Measurements from ENCODE around the gene PHYHD1. TPM values are rescaled to one million over a fixed set of nuclear protein-coding genes. Genes with fewer than 3 reads are reported as not detected.

PHYHD1 gene
- total and polyA plus RNA-seq, 8 donors = 20.7 to 71.3 (median 45.9) TPM

DNA sequence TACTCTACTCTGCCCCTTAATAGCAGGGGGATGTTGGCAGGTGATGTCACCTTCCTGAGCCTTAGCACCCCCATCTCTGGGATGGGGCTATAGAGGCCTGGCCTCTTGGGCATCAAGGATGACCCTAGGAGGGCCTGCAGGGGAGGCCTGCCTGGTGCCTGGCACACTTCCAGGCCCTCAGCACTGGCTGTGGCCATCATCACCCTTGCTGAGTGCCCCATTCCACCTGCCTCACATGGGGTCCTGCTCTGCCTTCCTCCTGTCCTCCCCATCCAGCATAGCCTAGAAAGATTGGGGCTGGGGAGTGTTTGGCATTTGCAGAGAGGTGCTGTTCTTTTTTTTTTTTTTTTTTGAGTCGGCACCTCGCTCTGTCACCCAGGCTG, 17.7 kb upstream of the PHYHD1 start:
- DNase-seq (no peak), FAIRE-seq (no peak), ATAC-seq (no peak)
- H3K36me3 ChIP-seq = peaks cover 0 to 15% (median 11%) of the 10 kb centered on the region in 3 donors
- no peak overlapping the region for H3K27ac ChIP-seq
- no peaks in the 10 kb centered on the region for H3K27me3 ChIP-seq
- H3K9me3 ChIP-seq = no peaks in the 10 kb centered on the region
- H3K4me1 ChIP-seq = peaks cover 0 to 5% (median 0%) of the 10 kb centered on the region in 3 donors
- intact Hi-C loops (cut with DNase I) = no loop called here
- WGBS, 2 donors = 95 to 100% methylated on average over 2 of the region's 2 CpGs
- TF ChIP-seq, protein P1, sequence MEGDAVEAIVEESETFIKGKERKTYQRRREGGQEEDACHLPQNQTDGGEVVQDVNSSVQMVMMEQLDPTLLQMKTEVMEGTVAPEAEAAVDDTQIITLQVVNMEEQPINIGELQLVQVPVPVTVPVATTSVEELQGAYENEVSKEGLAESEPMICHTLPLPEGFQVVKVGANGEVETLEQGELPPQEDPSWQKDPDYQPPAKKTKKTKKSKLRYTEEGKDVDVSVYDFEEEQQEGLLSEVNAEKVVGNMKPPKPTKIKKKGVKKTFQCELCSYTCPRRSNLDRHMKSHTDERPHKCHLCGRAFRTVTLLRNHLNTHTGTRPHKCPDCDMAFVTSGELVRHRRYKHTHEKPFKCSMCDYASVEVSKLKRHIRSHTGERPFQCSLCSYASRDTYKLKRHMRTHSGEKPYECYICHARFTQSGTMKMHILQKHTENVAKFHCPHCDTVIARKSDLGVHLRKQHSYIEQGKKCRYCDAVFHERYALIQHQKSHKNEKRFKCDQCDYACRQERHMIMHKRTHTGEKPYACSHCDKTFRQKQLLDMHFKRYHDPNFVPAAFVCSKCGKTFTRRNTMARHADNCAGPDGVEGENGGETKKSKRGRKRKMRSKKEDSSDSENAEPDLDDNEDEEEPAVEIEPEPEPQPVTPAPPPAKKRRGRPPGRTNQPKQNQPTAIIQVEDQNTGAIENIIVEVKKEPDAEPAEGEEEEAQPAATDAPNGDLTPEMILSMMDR (IDR thresholded peaks at IDR 0.05) = no peak
- H3K4me3 ChIP-seq = no peak overlapping the region

DNA sequence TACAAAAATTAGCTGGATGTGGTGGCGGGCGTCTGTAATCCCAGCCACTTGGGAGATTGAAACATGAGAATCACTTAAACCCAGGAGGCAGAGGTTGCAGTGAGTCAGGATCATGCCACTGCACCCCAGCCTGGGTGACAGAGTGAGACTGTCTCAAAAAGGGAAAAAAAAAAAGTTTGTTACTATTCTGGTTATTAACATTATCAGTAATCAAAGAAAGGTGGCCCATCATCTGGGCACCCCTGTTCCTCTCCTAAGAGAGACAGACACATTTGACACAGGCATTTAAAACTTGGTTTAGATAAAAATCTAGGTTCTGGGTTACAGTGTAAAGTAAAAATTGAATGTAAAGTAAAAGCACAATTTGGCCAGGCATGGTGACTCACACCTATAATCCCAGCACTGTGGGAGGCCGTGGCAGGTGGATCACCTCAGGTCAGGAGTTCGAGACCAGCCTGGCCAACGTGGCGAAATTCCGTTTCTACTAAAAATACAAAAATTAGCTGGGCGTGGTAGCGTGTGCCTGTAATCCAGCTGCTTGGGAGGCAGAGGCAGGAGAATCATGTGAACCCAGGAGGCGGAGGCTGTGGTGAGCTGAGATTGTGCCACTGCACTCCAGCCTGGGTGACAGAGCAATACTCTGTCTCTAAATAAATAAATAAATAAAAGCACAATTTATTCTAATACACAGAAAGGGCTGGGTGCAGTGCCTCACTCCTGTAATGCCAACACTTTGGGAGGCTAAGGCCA, 16.7 kb upstream of the PHYHD1 start:
- no peak for FAIRE-seq
- Histone ChIP-seq H3K4me3 (no peak overlapping the region), H3K4me1 (no peaks in the 10 kb centered on the region), H3K36me3 (peaks cover 0 to 25% (median 21%) of the 10 kb centered on the region in 3 donors), H3K27ac (no peak overlapping the region), H3K27me3 (no peaks in the 10 kb centered on the region), H3K9me3 (no peaks in the 10 kb centered on the region)
- intact Hi-C loops (cut with DNase I) = no loop called here
- WGBS, 2 donors = 96 to 97% methylated on average over 10 of the region's 10 CpGs
- ATAC-seq = no peak
- TF ChIP-seq, protein P1 (IDR thresholded peaks at IDR 0.05) = no peak
- no peak for DNase-seq

DNA sequence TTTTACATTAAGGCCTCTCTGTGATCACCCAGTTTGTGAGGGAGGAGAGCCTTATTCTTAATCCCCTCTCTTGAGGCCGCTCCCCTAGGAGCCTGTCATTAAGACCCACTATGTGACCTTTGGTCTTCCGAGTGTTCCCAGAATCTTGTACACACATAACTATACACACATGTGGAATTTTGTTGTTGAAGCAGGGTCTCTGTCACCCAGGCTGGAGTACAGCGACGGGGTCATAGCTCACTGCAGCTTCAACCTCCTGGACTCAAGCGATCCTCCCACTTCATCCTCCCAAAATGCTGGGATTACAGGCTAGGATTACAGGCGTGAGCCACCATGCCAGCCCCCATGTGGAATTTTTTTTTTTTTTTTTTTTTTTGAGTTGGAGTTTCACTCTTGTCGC, 14.8 kb upstream of the PHYHD1 start:
- H3K4me3 ChIP-seq = no peak overlapping the region
- FAIRE-seq (no peak), ATAC-seq (no peak), DNase-seq (no peak)
- H3K27me3 ChIP-seq = no peaks in the 10 kb centered on the region
- WGBS, 2 donors = 94 to 96% methylated on average over 6 to 7 of the region's 7 CpGs
- intact Hi-C loops (cut with DNase I) = no loop called here
- H3K36me3 ChIP-seq = peaks cover 0 to 33% (median 24%) of the 10 kb centered on the region in 3 donors
- TF ChIP-seq, protein P1 (IDR thresholded peaks at IDR 0.05) = no peak
- H3K27ac ChIP-seq = no peak overlapping the region
- H3K9me3 ChIP-seq = no peaks in the 10 kb centered on the region
- H3K4me1 ChIP-seq = no peaks in the 10 kb centered on the region

DNA sequence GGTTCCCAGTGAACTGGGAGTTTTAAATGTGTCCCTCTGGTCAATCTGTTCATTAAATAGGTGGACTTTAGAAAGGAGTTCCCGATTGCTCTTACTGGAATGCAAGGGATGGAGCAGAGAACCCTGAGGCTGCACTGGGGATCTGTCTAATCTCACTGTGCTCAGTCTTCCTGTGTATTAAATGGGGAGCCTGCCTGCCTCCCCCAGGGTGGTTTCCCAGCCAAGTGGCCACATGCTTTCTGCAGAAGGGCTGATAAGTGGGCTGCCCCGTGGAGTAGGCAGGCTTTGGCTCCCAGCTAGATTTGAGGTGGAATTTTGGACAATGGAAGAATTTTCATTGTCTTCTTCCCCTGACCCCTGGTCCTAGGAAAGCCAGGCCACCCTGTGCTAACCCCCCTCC, 14.0 kb upstream of the PHYHD1 start:
- Histone ChIP-seq H3K4me1 (no peaks in the 10 kb centered on the region), H3K9me3 (no peaks in the 10 kb centered on the region), H3K36me3 (peaks cover 0 to 33% (median 24%) of the 10 kb centered on the region in 3 donors), H3K27me3 (no peaks in the 10 kb centered on the region), H3K4me3 (no peak overlapping the region), H3K27ac (no peak overlapping the region)
- FAIRE-seq (no peak), ATAC-seq (no peak), DNase-seq (no peak)
- intact Hi-C loops (cut with DNase I) = no loop called here
- WGBS, 2 donors = 39 to 40% methylated on average over 2 of the region's 2 CpGs
- TF ChIP-seq, protein P1 (IDR thresholded peaks at IDR 0.05) = no peak

DNA sequence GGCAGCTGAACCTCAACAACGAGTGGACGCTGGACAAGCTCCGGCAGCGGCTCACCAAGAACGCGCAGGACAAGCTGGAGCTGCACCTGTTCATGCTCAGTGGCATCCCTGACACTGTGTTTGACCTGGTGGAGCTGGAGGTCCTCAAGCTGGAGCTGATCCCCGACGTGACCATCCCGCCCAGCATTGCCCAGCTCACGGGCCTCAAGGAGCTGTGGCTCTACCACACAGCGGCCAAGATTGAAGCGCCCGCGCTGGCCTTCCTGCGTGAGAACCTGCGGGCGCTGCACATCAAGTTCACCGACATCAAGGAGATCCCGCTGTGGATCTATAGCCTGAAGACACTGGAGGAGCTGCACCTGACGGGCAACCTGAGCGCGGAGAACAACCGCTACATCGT, 12.4 kb upstream of the PHYHD1 start:
- ATAC-seq (no peak), DNase-seq (no peak), FAIRE-seq (no peak)
- 95 to 99% methylated on average over 24 of the region's 24 CpGs for WGBS, 2 donors
- intact Hi-C loops (cut with DNase I) = no loop called here
- TF ChIP-seq, protein P1 (IDR thresholded peaks at IDR 0.05) = no peak
- H3K4me1 ChIP-seq = no peaks in the 10 kb centered on the region
- no peaks in the 10 kb centered on the region for H3K9me3 ChIP-seq
- H3K4me3 ChIP-seq = no peak overlapping the region
- H3K27ac ChIP-seq = no peak overlapping the region
- H3K36me3 ChIP-seq = peaks cover 0 to 33% (median 24%) of the 10 kb centered on the region in 3 donors
- no peaks in the 10 kb centered on the region for H3K27me3 ChIP-seq
